Transverse colon (tissue), 4 donors: ENCODE measurements around the gene VSX1.

Experiments
- POLR2A ChIP-seq: fragments of 450-650 bp; IDR thresholded peaks from one replicate; pipeline ENCODE4 v1.6.1; 2016; ENCODE audit warnings: antibody characterized with exemption, mild to moderate bottlenecking, moderate library complexity
- POLR2AphosphoS5 ChIP-seq, 3 donors: sonication (generic); formaldehyde crosslinking; IDR thresholded peaks; one replicate each; pipeline ENCODE4 v1.6.1; 2016; ENCODE audit warnings: antibody characterized with exemption in 3 of 3
- TF ChIP-seq, protein P1 (sequence below), 5 experiments: fragments of 200-600 bp in 3 of 5; fragments of 450-650 bp in 2 of 5; sonication (generic) in 3 of 5; IDR thresholded peaks; 1 replicate in 2 of 5; 2 replicates in 3 of 5; pipeline ENCODE4 v1.5.1; 2016 to 2017; ENCODE audit warnings: antibody characterized with exemption in 5 of 5, inconsistent platforms in 3 of 5, mild to moderate bottlenecking in 2 of 5, moderate library complexity in 1 of 5

DNA sequence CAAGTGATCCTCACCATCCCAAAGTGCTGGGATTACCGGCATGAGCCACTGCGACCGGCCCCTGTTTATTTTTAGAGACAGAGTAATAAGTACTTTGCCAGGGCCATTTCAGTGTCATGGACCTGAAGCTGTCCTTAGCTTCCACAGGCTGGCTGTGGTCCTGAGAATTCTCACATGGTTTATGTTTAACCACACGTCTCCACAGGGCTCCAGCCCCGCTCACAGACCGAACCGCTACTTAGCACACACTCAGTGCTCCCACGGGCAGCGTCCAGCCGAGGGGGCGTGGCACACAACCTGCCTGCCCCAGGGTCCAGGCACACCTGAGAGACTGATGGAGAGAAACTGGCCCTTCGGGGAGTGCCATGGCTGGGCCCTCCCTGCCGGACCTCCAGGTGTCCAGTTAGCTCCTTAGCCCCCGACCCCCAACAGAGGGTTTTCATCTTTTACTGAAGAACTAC lies 35.7 kb downstream of the VSX1 start:
- TF ChIP-seq, protein P1, sequence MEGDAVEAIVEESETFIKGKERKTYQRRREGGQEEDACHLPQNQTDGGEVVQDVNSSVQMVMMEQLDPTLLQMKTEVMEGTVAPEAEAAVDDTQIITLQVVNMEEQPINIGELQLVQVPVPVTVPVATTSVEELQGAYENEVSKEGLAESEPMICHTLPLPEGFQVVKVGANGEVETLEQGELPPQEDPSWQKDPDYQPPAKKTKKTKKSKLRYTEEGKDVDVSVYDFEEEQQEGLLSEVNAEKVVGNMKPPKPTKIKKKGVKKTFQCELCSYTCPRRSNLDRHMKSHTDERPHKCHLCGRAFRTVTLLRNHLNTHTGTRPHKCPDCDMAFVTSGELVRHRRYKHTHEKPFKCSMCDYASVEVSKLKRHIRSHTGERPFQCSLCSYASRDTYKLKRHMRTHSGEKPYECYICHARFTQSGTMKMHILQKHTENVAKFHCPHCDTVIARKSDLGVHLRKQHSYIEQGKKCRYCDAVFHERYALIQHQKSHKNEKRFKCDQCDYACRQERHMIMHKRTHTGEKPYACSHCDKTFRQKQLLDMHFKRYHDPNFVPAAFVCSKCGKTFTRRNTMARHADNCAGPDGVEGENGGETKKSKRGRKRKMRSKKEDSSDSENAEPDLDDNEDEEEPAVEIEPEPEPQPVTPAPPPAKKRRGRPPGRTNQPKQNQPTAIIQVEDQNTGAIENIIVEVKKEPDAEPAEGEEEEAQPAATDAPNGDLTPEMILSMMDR (IDR thresholded peaks at IDR 0.05): no peak
- TF ChIP-seq POLR2A: no peak
- no peak for TF ChIP-seq POLR2AphosphoS5 (IDR thresholded peaks at IDR 0.05)
